K562 (cell line): ENCODE data around the gene FGD6. TPM values are rescaled to one million over a fixed set of nuclear protein-coding genes. Genes with fewer than 3 reads are reported as not detected.

Experiments used
- CBX2 ChIP-seq: fragments of 200-600 bp; sonication (generic); IDR thresholded peaks from one replicate; pipeline ENCODE4 v1.6.1; 2012; ENCODE audit warnings: mild to moderate bottlenecking, low read length, inconsistent platforms; ENCODE audit not compliant: insufficient read depth, poor library complexity, severe bottlenecking
- CEBPB ChIP-seq: fragments of 450-650 bp; IDR thresholded peaks from 2 replicates; pipeline ENCODE4 v1.6.1; 2016; ENCODE audit warnings: missing genetic modification characterization, missing compliant biosample characterization
- CHD4 ChIP-seq: fragments of 200-600 bp; sonication (generic); IDR thresholded peaks from 3 replicates; pipeline ENCODE4 v1.6.1; 2012; ENCODE audit warnings: low read depth, mild to moderate bottlenecking, mixed read lengths, low read length, inconsistent platforms; ENCODE audit not compliant: insufficient read depth, insufficient replicate concordance, poor library complexity, severe bottlenecking
- CUX1 ChIP-seq: fragments of 200-800 bp; sonication (Bioruptor generic); IDR thresholded peaks from 2 replicates; pipeline ENCODE4 v1.6.1; 2016; ENCODE audit warnings: missing genetic modification characterization, missing compliant biosample characterization
- GTF2A2 ChIP-seq: IDR thresholded peaks from 2 replicates; pipeline ENCODE4 v1.6.1; 2016; ENCODE audit warnings: mild to moderate bottlenecking, missing genetic modification characterization, missing compliant biosample characterization
- GTF3C2 ChIP-seq: IDR thresholded peaks from 3 replicates; pipeline ENCODE4 v1.6.1; 2011; ENCODE audit warnings: borderline replicate concordance, mild to moderate bottlenecking, moderate library complexity; ENCODE audit not compliant: insufficient read length; ENCODE audit errors: extremely low read depth
- POLR2B ChIP-seq: fragments of 450-650 bp; IDR thresholded peaks from 2 replicates; pipeline ENCODE4 v1.6.1; 2018; ENCODE audit warnings: low read depth; ENCODE audit not compliant: partially characterized antibody
- POLR2H ChIP-seq: IDR thresholded peaks from 2 replicates; pipeline ENCODE4 v1.6.1; 2016; ENCODE audit warnings: missing genetic modification characterization, low read depth, mild to moderate bottlenecking, control low read depth, missing compliant biosample characterization, moderate library complexity
- TAF7 ChIP-seq: fragments of 450-650 bp; IDR thresholded peaks from 2 replicates; pipeline ENCODE4 v1.6.1; 2016; ENCODE audit warnings: missing genetic modification characterization, missing compliant biosample characterization
- TEAD4 ChIP-seq, 2 experiments: sonication (generic) in 1 of 2; formaldehyde crosslinking in 1 of 2; IDR thresholded peaks; 2 replicates each; pipeline versions ENCODE4 v1.6.1 to v1.8.0; 2012 to 2022; ENCODE audit warnings: borderline replicate concordance in 1 of 2, inconsistent platforms in 1 of 2, low read length in 1 of 2, mild to moderate bottlenecking in 1 of 2, missing genetic modification reagents in 1 of 2
- THRAP3 ChIP-seq: fragments of 450-650 bp; IDR thresholded peaks from 2 replicates; pipeline ENCODE4 v1.6.1; 2016; ENCODE audit warnings: mild to moderate bottlenecking, inconsistent platforms, borderline replicate concordance
- UBTF ChIP-seq, 2 experiments: IDR thresholded peaks; 2 replicates each; pipeline ENCODE4 v1.6.1; 2012; ENCODE audit warnings: improper control_type of control experiment in 2 of 2, low read depth in 2 of 2, low read length in 2 of 2, borderline replicate concordance in 1 of 2
- ZBED1 ChIP-seq: IDR thresholded peaks from 2 replicates; pipeline ENCODE4 v1.6.1; 2014
- ZNF134 ChIP-seq: fragments of 250-450 bp; sonication (Bioruptor Pico); conservative IDR thresholded peaks from 2 replicates; pipeline ENCODE4 v1.4.0; 2020
- polyA plus RNA-seq, 8 experiments: library from polyadenylated mRNA; depleted of rRNA in 4 of 8; stranded (reverse) in 5 of 8; unstranded in 3 of 8; fragments of >200 nt; fragmentation: Nextera tagmentation in 2 of 8; fragmentation: Illumina TruSeq in 1 of 8; extraction: Ambion mirVana in 2 of 8; extraction: Trizol in 1 of 8; gene quantifications; 2 replicates each; pipeline versions ENCODE4 v1.2.1 to v1.2.3, GENCODE V29; 2011 to 2014; ENCODE audit warnings: inconsistent platforms in 1 of 8, missing spikeins in 1 of 8
- total RNA-seq, 7 experiments: library from RNA; depleted of rRNA in 6 of 7; stranded (reverse); fragments of >200 nt in 6 of 7; fragmentation: Illumina TruSeq in 2 of 7; extraction: Trizol in 2 of 7; gene quantifications; 2 replicates each; pipeline versions ENCODE4 v1.2.1 to v1.2.3, GENCODE V29; 2011 to 2021; ENCODE audit warnings: low replicate concordance in 1 of 7

The FGD6 gene
- total and polyA plus RNA-seq, 9 of the 15 experiments (the other 6 are each of a cell fraction or from before 2014, with no cell fraction given) = 1.5 to 11.1 (median 5.8) TPM

GRCh38 chr12:95072900-95073697, 144.2 kb downstream of the FGD6 start, which contains the start of gene NR2C1 (continued):
- no peak for TF ChIP-seq THRAP3
- TF ChIP-seq GTF3C2 = no peak
- no peak for TF ChIP-seq TAF7 (tag)
- TF ChIP-seq POLR2B = peak; percentile 70
- peak; percentile 34; the same call in 1 of the 2 replicates for TF ChIP-seq TEAD4 (IDR thresholded peaks at IDR 0.05; ENCODE audit: low read length)
- no peak for TF ChIP-seq TEAD4 (CRISPR knock-in tag; IDR thresholded peaks at IDR 0.05; ENCODE audit: borderline replicate concordance)
- TF ChIP-seq ZNF134 (CRISPR knock-in tag) = no peak
- TF ChIP-seq CUX1 (CRISPR knock-in tag) = no peak
- no peak for TF ChIP-seq POLR2H
- no peak for TF ChIP-seq CEBPB (tag)
- no peak; the same call in 1 of the 2 replicates for TF ChIP-seq ZBED1
- TF ChIP-seq UBTF (IDR thresholded peaks at IDR 0.05; ENCODE audit: borderline replicate concordance in 1 of 2, low read depth in 2 of 2, low read length in 2 of 2) = 0 out of 4 replicates have a peak, but pooled peaks of 1 of the 2 experiments have one; percentile 65
- TF ChIP-seq CBX2 = no peak
- TF ChIP-seq GTF2A2 (tag) = no peak
- TF ChIP-seq CHD4 = no peak
